PC-3 (cell line): ENCODE results near the gene ADCY2.

Experiments used
- CTCF ChIP-seq: fragments of 300-600 bp; sonication (generic); conservative IDR thresholded peaks from 2 replicates; pipeline ENCODE4 v1.5.1; 2017; ENCODE audit warnings: antibody characterized with exemption, low read depth, mild to moderate bottlenecking, low read length
- EZH2phosphoT487 ChIP-seq: fragments of 300-600 bp; sonication (generic); IDR thresholded peaks from 2 replicates; pipeline ENCODE4 v1.6.1; 2018; ENCODE audit warnings: mild to moderate bottlenecking, antibody characterized with exemption, low read length, borderline replicate concordance

- TF ChIP-seq CTCF: no peak
- no peak for TF ChIP-seq EZH2phosphoT487
Observed at GRCh38 chr5:7795306-7795705, 399.4 kb downstream of the ADCY2 start.
